Duodenal mucosa (tissue), 2 donors: ENCODE results near the gene EXOSC10.

Source experiments
- H3K27ac ChIP-seq: one replicate; pipeline ENCODE4 v1.7.0; 2013; ENCODE audit warnings: low read depth, low read length
- H3K27me3 ChIP-seq, 2 donors: one replicate each; pipeline ENCODE4 v1.7.0; 2013; ENCODE audit warnings: low read length in 2 of 2, control low read depth in 1 of 2; ENCODE audit not compliant: insufficient read depth in 2 of 2, control insufficient read depth in 1 of 2
- H3K36me3 ChIP-seq, 2 donors: one replicate each; pipeline ENCODE4 v1.7.0; 2013; ENCODE audit warnings: low read length in 2 of 2, control low read depth in 1 of 2; ENCODE audit not compliant: insufficient read depth in 2 of 2, control insufficient read depth in 1 of 2
- H3K4me1 ChIP-seq, 2 donors: one replicate each; pipeline ENCODE4 v1.7.0; 2013; ENCODE audit warnings: low read length in 2 of 2, control low read depth in 1 of 2; ENCODE audit not compliant: insufficient read depth in 2 of 2, control insufficient read depth in 1 of 2
- H3K4me3 ChIP-seq, 2 donors: one replicate each; pipeline ENCODE4 v1.7.0; 2013; ENCODE audit warnings: low read length in 2 of 2, low read depth in 1 of 2
- H3K9ac ChIP-seq, 2 donors: one replicate each; pipeline ENCODE4 v1.7.0; 2013; ENCODE audit warnings: low read length in 2 of 2, low read depth in 1 of 2
- H3K9me3 ChIP-seq, 2 donors: one replicate each; pipeline ENCODE4 v1.7.0; 2013; ENCODE audit warnings: low read length in 2 of 2, control low read depth in 1 of 2; ENCODE audit not compliant: control insufficient read depth in 1 of 2

EXOSC10 gene

DNA sequence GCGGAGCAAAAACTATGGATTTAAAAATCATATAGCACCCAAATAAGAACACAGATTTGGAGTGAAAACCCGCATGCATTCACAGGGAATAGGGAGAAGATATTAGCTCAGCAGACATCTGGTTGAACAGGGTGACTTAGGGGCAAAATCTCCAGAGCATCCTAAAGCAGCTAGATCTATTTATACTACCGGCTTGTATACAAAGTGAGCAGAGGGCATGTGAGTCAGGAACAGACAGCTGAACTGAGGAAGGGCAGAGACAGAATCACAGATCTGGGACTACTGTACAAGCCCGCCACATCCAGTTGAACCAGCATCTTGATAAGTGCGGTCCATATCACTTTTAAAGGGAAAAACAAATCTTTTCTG, 35.2 kb upstream of the EXOSC10 start:
- H3K9me3 ChIP-seq = no peaks in the 10 kb centered on the region
- no peak overlapping the region for H3K27ac ChIP-seq
- no peaks in the 10 kb centered on the region for H3K27me3 ChIP-seq
- H3K9ac ChIP-seq = no peak overlapping the region
- H3K36me3 ChIP-seq = peaks cover 38 to 73% of the 10 kb centered on the region in 2 donors
- H3K4me3 ChIP-seq = no peak overlapping the region
- H3K4me1 ChIP-seq = no peaks in the 10 kb centered on the region

DNA sequence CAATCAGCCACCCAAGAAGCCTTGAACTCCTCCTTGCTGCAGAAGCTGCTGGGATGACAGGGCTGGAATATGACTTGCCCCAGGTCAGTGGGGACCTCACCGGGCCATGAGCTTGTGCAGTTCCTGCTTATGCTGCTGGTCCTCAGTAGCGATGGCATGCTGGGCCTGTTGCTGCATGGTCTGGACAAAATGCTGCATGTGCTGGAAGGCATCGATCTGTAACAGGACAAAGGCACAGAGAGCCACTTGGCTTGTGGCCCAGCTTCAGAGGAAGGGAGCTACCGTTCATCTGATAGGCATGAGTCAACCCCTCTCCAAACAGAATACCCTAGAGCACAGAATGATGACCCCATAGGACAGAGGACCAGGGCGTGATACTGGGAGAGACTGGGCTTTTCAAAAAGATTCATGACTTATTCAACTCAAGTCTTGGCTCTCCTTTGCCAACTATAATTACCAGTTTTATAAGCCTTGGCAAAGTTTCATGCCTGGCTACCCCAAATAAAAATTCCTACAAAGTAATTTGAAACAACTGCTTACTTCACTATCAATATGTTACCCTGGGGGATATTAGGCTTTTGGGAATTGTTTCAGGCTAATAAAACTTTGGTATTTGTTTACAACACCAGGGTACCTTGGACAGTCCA, 34.7 kb upstream of the EXOSC10 start:
- peaks cover 42 to 74% of the 10 kb centered on the region in 2 donors for H3K36me3 ChIP-seq

DNA sequence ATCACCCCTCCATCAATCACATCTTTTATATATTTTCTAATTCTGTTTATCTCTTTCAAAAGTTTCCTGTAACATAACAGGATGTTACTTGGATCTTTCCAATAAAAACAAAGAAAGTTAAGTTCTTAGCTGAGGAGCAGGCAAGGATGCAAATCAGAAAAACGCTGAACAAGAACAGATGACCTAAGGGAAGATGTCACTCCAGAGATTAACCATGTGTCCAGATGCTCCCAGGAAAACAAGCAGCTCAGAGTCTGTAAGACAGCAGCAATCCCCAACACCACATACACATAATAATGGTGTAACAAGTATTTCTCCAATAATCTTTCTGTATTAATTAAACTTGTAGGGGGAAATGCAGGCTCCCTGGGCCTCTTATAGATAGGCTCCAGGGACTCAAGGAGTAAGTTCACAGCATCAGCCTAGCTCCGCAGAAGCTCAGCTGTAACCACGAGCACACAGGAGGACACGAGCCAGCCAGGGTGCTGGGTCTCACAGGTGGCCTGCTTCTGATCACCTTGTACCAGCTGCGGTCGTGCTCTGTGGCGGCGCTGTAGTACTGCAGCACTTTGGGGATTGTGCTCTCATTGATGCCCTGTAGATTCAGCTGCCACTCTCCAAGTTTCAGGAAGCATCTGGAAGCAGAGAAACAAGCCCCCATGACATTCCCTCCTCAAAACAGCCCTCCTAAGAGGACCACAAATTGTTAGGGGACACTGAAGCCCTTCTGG, 33.1 kb upstream of the EXOSC10 start:
- H3K9ac ChIP-seq = no peak overlapping the region
- peaks cover 50 to 74% of the 10 kb centered on the region in 2 donors for H3K36me3 ChIP-seq
- H3K9me3 ChIP-seq = no peaks in the 10 kb centered on the region
- H3K27ac ChIP-seq = no peak overlapping the region
- H3K27me3 ChIP-seq = no peaks in the 10 kb centered on the region
- no peaks in the 10 kb centered on the region for H3K4me1 ChIP-seq
- no peak overlapping the region for H3K4me3 ChIP-seq

More for the DNA sequence above, 34.7 kb upstream of the EXOSC10 start:
- Histone ChIP-seq H3K9me3 (no peaks in the 10 kb centered on the region), H3K4me1 (no peaks in the 10 kb centered on the region), H3K9ac (no peak overlapping the region), H3K4me3 (no peak overlapping the region), H3K27ac (no peak overlapping the region), H3K27me3 (no peaks in the 10 kb centered on the region)

DNA sequence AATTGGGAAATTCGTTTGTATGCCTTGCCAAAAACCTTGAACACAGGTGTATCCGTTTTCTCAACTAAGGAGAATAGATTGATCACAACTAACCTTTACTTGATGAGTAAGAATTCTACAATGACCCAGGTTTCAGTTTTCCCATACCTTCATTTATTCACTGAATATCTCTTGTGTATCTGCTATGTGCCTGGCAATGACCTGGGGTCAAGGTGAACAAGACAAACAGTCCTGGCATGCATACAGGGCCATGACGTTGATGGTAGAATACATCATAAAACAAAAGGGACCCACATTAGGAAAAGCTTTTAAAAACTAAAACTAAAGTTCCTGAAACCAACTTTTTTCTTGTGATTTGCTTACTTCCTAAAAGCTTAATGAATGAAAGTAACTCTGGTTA, 32.1 kb upstream of the EXOSC10 start:
- H3K4me3 ChIP-seq = no peak overlapping the region
- no peaks in the 10 kb centered on the region for H3K9me3 ChIP-seq
- no peaks in the 10 kb centered on the region for H3K4me1 ChIP-seq
- H3K9ac ChIP-seq = no peak overlapping the region
- no peak overlapping the region for H3K27ac ChIP-seq
- H3K36me3 ChIP-seq = peaks cover 54 to 79% of the 10 kb centered on the region in 2 donors
- no peaks in the 10 kb centered on the region for H3K27me3 ChIP-seq

DNA sequence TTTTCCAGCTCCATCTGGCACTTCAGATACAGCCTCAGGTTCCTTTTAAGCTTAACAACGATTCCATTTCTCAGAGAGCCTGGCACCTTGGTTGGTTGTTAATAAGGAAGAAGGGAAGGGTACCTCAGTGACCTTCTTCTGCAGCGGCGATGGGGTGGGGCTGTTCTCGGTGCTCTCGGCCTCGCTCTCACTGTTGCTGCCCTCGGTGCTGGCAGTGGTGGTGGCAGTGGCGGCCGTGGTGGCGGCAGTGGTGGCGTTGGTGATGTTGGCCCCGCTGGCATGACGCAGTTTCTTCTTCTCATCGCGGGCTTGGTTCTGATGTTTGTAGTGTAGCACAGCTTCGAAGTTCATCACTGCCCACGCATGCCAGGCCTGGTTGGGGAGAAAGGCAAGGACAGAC, 30.7 kb upstream of the EXOSC10 start:
- no peaks in the 10 kb centered on the region for H3K9me3 ChIP-seq

DNA sequence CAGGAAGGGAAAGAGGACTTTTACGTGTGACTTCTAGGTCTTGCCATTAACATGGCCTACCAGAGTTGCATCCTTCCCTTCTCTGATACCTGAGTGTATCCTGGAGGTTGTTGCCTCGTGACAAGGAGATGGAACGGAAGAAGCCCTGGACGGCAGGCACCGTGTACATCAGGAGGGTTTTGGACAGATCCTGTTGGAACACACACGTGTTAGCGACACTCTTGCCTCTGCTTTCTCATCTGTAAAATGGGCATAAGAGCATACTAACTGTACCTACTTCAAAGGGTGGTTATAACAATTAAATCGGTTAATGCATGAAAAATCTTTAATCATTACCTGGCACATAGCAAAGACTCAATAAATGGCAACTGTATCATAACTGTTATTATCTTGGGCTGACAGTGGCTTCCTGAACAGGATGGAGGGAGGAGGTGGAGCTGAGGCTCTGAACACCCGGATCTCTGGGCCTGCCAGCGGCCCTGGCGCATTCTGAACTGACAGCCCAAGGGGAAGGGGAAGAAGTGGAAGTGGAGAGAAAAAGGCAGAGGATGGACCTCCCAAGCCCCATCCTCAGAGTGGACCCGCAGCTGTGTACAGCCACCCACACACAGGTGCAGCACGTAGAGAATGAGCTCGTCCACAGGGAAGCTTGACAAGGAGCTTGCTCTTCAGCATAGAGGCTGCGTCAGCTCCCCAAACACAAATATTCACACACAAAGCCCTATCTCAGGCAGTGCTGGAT, 30.2 kb upstream of the EXOSC10 start:
- H3K4me1 ChIP-seq = no peaks in the 10 kb centered on the region
- no peaks in the 10 kb centered on the region for H3K9me3 ChIP-seq
- H3K27ac ChIP-seq = no peak overlapping the region
- no peak overlapping the region for H3K4me3 ChIP-seq
- H3K27me3 ChIP-seq = no peaks in the 10 kb centered on the region
- peaks cover 65 to 89% of the 10 kb centered on the region in 2 donors for H3K36me3 ChIP-seq
- H3K9ac ChIP-seq = no peak overlapping the region

More for the DNA sequence above, 30.7 kb upstream of the EXOSC10 start:
- Histone ChIP-seq H3K27me3 (no peaks in the 10 kb centered on the region), H3K9ac (no peak overlapping the region), H3K4me3 (no peak overlapping the region), H3K27ac (no peak overlapping the region), H3K36me3 (peaks cover 61 to 83% of the 10 kb centered on the region in 2 donors), H3K4me1 (no peaks in the 10 kb centered on the region)

DNA sequence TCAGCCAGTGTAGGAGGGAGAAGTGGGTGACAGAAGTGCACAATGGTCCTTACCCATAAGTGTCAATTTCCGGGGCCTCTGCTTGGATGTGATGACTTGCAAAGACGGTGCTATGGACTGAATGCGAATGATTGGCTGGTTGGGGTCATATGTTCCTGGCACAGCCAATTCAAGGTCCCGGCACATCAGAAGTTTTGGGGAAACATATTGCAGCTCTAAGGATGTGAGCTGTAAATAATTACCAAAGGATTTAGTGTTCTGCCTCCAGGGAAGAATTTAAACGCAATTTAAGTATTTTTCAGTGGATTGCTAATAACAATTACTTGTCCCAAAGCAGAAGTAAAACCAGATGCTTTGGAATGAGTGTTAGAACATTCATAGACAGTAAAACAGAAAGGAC, 26.9 kb upstream of the EXOSC10 start:
- H3K36me3 ChIP-seq = peaks cover 58 to 90% of the 10 kb centered on the region in 2 donors
- no peak overlapping the region for H3K27ac ChIP-seq

DNA sequence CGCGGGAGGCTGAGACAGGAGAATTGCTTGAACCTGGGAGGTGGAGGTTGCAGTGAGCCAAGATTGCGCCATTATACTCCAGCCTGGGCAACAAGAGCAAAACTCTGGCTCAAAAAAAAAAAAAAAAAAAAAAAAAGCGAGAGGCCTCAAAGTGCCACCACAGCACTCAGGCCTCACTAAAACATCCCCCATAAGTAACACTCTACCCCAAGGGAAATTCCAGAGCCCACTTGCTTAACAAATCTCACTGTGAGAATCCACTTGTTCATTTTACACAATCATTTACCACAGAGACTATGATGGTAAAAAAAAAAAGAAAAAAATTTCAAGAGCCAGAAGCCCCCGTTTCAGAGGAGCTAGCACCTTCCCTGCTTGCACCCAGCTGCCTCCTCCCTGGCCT, 26.3 kb upstream of the EXOSC10 start:
- Histone ChIP-seq H3K9ac (no peak overlapping the region), H3K4me1 (no peaks in the 10 kb centered on the region), H3K36me3 (peaks cover 52 to 90% of the 10 kb centered on the region in 2 donors)

More for the DNA sequence above, 26.9 kb upstream of the EXOSC10 start:
- H3K4me3 ChIP-seq = no peak overlapping the region
- no peak overlapping the region for H3K9ac ChIP-seq
- no peaks in the 10 kb centered on the region for H3K4me1 ChIP-seq
- H3K9me3 ChIP-seq = no peaks in the 10 kb centered on the region
- H3K27me3 ChIP-seq = no peaks in the 10 kb centered on the region

DNA sequence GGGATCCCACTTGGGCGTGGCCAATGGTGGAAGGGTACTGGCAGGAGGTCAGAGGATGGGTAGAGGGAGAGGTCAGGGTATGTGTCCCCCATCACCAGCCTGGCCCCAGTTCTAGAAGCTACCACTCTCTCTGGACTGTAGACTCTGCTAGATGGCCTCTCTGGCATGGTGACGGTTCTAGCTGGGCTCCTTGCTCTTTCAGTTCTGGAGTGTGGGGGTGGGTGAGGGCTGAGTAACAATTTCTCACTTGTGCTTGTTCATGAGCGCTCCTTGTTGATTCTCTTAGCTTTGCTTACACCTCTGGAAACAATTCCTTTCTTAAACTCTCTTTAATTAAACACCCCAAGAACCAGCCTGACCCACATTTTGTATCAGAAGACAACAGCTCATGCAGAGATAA, 25.3 kb upstream of the EXOSC10 start:
- no peaks in the 10 kb centered on the region for H3K4me1 ChIP-seq
- H3K27ac ChIP-seq = no peak overlapping the region
- H3K9ac ChIP-seq = no peak overlapping the region
- H3K9me3 ChIP-seq = no peaks in the 10 kb centered on the region
- H3K27me3 ChIP-seq = no peaks in the 10 kb centered on the region
- H3K4me3 ChIP-seq = no peak overlapping the region
- peaks cover 42 to 81% of the 10 kb centered on the region in 2 donors for H3K36me3 ChIP-seq

More for the DNA sequence above, 26.3 kb upstream of the EXOSC10 start:
- Histone ChIP-seq H3K9me3 (no peaks in the 10 kb centered on the region), H3K27me3 (no peaks in the 10 kb centered on the region), H3K27ac (no peak overlapping the region), H3K4me3 (no peak overlapping the region)

DNA sequence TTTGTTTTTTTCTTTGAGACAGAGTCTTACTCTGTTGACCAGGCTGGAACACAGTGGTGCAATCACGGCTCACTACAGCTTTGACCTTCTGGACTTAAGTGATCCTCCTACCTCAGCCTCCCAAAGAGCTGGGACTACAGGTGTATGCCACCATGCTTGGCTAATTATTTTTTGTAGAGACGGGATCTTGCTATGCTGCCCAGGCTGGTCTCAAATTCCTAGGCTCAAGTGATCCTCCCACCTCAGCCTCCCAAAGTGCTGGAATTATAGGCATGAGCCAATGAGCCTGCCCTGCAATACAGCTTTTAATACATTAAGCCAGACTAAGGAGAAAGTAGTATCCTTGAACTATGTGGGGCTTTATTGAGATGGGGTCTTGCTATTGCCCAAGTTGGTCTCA, 16.6 kb upstream of the EXOSC10 start:
- Histone ChIP-seq H3K9ac (no peak overlapping the region), H3K4me1 (no peaks in the 10 kb centered on the region), H3K27me3 (no peaks in the 10 kb centered on the region), H3K9me3 (no peaks in the 10 kb centered on the region), H3K27ac (no peak overlapping the region), H3K4me3 (no peak overlapping the region), H3K36me3 (peaks cover 29 to 57% of the 10 kb centered on the region in 2 donors)
